VCaP (cell line): Measurements from ENCODE around the gene ROCK1.

ENCODE experiments used
- H3K27ac ChIP-seq: fragments of 450-650 bp; 2 replicates; pipeline ENCODE4 v1.5.1; 2017
- TF ChIP-seq, protein P1 (sequence below): fragments of 450-650 bp; conservative IDR thresholded peaks from 2 replicates; pipeline ENCODE4 v1.5.1; 2017; ENCODE audit warnings: mild to moderate bottlenecking, moderate library complexity

ROCK1 gene

DNA sequence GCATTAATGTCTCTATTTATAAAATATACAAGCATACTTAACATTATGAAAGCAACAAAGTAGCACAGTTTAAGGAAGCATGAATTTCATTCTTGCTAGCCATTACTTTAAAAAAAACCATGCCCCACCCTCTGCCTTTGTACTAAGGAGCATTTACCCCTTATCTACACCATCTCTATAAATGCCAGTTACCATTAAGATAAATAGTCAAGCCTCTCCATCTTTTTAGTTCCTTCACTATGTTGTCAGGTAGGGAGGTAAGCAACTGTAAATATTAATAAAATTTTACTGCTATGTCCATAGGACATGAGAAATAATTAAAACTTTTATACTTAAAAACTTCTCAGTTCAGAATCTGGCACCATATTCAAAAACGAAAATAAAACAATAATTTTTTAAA lies 42.1 kb downstream of the ROCK1 start:
- TF ChIP-seq, protein P1, sequence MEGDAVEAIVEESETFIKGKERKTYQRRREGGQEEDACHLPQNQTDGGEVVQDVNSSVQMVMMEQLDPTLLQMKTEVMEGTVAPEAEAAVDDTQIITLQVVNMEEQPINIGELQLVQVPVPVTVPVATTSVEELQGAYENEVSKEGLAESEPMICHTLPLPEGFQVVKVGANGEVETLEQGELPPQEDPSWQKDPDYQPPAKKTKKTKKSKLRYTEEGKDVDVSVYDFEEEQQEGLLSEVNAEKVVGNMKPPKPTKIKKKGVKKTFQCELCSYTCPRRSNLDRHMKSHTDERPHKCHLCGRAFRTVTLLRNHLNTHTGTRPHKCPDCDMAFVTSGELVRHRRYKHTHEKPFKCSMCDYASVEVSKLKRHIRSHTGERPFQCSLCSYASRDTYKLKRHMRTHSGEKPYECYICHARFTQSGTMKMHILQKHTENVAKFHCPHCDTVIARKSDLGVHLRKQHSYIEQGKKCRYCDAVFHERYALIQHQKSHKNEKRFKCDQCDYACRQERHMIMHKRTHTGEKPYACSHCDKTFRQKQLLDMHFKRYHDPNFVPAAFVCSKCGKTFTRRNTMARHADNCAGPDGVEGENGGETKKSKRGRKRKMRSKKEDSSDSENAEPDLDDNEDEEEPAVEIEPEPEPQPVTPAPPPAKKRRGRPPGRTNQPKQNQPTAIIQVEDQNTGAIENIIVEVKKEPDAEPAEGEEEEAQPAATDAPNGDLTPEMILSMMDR = no peak
- H3K27ac ChIP-seq = no peak overlapping the region

DNA sequence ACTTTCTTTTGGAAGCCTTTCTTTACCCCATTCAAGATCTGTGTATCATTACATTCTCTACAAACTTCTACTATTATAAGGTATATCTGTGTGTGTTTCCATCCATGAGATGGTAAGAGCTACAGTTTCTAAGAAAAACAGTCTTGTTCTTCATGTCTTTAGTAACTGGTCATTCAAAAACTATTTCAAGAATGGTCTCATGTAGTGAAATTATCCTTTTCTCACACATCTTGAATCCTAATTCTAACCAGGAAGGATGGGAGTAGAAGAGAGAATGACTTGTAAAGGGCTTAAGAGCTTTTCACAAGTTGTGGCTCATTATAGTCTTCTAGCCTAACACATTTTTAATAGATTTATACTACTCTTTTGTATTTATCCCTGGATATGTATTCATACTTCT lies 47.3 kb downstream of the ROCK1 start:
- TF ChIP-seq, protein P1 = no peak
- no peak overlapping the region for H3K27ac ChIP-seq

DNA sequence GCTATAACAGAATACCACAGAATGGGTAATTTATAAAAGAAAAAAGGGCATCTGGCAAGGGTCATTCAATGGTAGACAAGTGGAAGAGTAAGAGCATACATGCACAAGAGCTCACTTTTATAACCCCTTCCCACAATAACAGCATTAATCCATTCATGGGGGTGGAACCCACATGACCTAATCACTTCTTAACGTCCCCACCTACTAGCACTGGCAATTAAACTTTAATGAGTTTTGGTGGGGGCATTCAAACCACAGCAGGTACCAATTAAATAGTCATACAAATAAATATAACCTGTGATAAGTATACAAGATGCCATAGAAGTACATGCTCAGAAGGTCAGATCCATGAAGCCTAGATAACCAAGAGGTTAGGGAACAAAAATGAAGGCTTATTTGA lies 48.6 kb downstream of the ROCK1 start:
- H3K27ac ChIP-seq = no peak overlapping the region
- TF ChIP-seq, protein P1 = no peak

DNA sequence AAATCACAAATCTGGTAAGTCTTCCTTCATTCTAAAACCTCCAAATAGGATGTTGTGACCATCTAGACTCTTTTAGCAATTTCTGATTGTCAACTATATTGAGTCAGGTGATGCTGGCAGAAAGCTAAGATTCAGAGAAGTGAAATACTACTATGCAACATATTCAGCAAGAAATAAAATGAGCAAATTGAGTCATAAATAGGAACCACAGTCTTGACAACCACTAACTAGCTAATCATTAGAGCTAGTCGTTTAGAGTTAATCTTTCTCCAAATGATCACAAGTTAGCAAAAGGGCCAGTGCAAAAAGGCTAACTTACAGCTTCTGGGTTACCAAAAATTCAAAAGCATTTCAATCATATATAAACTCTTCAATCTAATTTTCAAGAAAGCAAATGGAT lies 54.5 kb downstream of the ROCK1 start:
- TF ChIP-seq, protein P1 = no peak

DNA sequence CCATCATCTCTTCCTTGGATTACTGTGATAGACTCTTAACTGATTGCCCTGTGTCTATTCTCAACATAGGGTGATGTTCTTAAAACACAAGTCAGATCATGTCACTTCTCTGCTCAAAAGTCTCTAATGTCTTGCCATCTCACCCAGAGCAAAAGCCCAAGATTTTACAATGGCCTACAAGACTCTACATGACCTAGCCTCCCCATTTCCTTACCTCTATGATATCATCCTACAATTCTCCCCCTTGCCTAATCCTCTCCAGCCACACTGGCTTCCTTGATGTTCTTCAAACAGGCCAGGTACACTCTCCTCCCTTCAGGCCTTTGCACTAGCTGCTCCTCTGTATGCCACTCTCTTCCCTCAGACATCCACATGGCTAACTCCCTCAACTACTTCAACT lies 55.1 kb downstream of the ROCK1 start:
- TF ChIP-seq, protein P1 = no peak

More for the DNA sequence above, 54.5 kb downstream of the ROCK1 start:
- H3K27ac ChIP-seq = no peak overlapping the region

DNA sequence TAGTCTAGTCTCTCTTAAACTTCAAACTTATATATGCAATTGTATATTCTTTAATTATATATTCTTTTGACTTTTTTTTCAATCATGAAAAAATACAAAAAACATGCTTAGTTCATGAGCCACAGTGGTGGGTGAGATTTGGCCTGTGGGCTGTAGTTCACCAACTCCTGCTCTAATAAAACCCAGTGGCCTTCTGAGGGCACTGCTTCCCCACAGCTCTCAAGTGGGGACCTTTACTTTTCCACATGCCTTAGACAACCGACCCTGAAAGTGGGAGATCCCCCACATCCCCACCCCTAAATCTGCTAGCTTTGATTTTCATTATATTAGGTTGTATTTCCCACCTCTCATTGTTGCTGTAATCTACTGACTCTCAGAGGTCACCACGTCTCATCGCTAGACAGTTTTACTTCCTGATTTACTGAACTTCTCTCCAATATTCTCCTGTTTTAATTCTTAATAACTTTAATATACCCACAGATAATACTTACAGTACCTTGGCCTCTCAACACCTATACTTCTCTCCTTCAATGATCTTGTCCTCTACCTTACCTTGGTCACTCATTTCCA lies 57.3 kb downstream of the ROCK1 start:
- TF ChIP-seq, protein P1 = no peak
- no peak overlapping the region for H3K27ac ChIP-seq

More for the DNA sequence above, 55.1 kb downstream of the ROCK1 start:
- H3K27ac ChIP-seq = no peak overlapping the region

DNA sequence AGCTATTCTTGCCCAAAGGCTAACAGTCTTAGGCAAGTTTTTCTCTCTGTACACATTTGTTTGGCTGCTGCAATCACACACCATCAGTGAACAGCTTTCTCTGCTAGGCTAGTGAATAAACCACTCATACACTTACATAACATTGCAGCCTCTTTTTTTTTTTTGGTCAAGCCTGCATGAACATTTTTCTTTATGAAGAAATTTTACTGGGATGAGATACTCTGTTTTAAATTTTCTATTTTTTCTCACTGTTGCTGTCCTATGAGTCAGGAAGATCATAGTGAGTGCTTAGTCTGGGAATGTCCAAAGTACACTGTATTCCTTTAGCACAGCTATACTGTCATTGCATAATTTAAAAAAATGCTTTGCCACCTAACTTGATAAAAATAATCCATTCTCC lies 58.5 kb downstream of the ROCK1 start:
- TF ChIP-seq, protein P1 = no peak
- H3K27ac ChIP-seq = no peak overlapping the region
